PC-9 (cell line): ENCODE results near the gene SEL1L3.

Experiments used
- CTCF ChIP-seq: fragments of 200-600 bp; sonication (generic); conservative IDR thresholded peaks from 2 replicates; pipeline ENCODE4 v1.6.1; 2017; ENCODE audit warnings: mixed run types, antibody characterized with exemption, mild to moderate bottlenecking, moderate library complexity
- EZH2 ChIP-seq: fragments of 200-600 bp; sonication (generic); IDR thresholded peaks from 2 replicates; pipeline ENCODE4 v1.8.0; 2017; ENCODE audit warnings: antibody characterized with exemption, low read depth

GRCh38 chr4:25839233-25839632, 23.6 kb downstream of the SEL1L3 start:
- TF ChIP-seq EZH2 = no peak
- TF ChIP-seq CTCF = no peak
